H9 (cell line): ENCODE measurements around the gene SOHLH2. TPM values are rescaled to one million over a fixed set of nuclear protein-coding genes. Genes with fewer than 3 reads are reported as not detected.

Source experiments
- DNase-seq: peaks from one replicate; pipeline ENCODE4 v3.0.0-alpha.2; 2017
- H2AFZ ChIP-seq: one replicate; pipeline ENCODE4 v1.6.1; 2013; ENCODE audit warnings: mild to moderate bottlenecking, low read length, control low read depth, moderate library complexity
- H2AK5ac ChIP-seq: 2 replicates; pipeline ENCODE4 v1.6.1; 2013; ENCODE audit warnings: low read length, control low read depth, mixed read lengths; ENCODE audit not compliant: insufficient read length
- H2BK120ac ChIP-seq: one replicate; pipeline ENCODE4 v1.6.1; 2013; ENCODE audit warnings: low read depth, mild to moderate bottlenecking, low read length, control low read depth, inconsistent platforms; ENCODE audit not compliant: poor library complexity, severe bottlenecking
- H2BK12ac ChIP-seq: 2 replicates; pipeline ENCODE4 v1.6.1; 2013; ENCODE audit warnings: low read length, control low read depth, mixed read lengths, low read depth; ENCODE audit not compliant: insufficient read length
- H2BK15ac ChIP-seq: 2 replicates; pipeline ENCODE4 v1.6.1; 2013; ENCODE audit warnings: low read depth, low read length, control low read depth
- H2BK20ac ChIP-seq: one replicate; pipeline ENCODE4 v1.6.1; 2013; ENCODE audit warnings: low read depth, mild to moderate bottlenecking, low read length, control low read depth, inconsistent platforms; ENCODE audit not compliant: poor library complexity, severe bottlenecking
- H2BK5ac ChIP-seq: 2 replicates; pipeline ENCODE4 v1.6.1; 2013; ENCODE audit warnings: low read length, control low read depth, mixed read lengths; ENCODE audit not compliant: insufficient read length
- H3K14ac ChIP-seq: 2 replicates; pipeline ENCODE4 v1.6.1; 2013; ENCODE audit warnings: low read length, control low read depth; ENCODE audit not compliant: insufficient read depth
- H3K18ac ChIP-seq: 2 replicates; pipeline ENCODE4 v1.6.1; 2013; ENCODE audit warnings: low read depth, mild to moderate bottlenecking, mixed read lengths, low read length, control low read depth; ENCODE audit not compliant: insufficient read length
- H3K23ac ChIP-seq: 2 replicates; pipeline ENCODE4 v1.6.1; 2013; ENCODE audit warnings: low read length, control low read depth, mixed read lengths, low read depth; ENCODE audit not compliant: insufficient read length
- H3K23me2 ChIP-seq: 2 replicates; pipeline ENCODE4 v1.6.1; 2013; ENCODE audit warnings: low read depth, mild to moderate bottlenecking, mixed read lengths, low read length, control low read depth; ENCODE audit not compliant: insufficient read length, poor library complexity, severe bottlenecking
- H3K27ac ChIP-seq: 2 replicates; pipeline ENCODE4 v1.5.1; 2013; ENCODE audit warnings: low read length, control low read depth, mixed read lengths, low read depth; ENCODE audit not compliant: insufficient read length
- H3K27me3 ChIP-seq: 2 replicates; pipeline ENCODE4 v1.6.1; 2013; ENCODE audit warnings: low read length, control low read depth, inconsistent platforms; ENCODE audit not compliant: insufficient read depth
- H3K4ac ChIP-seq: 2 replicates; pipeline ENCODE4 v1.6.1; 2013; ENCODE audit warnings: low read depth, mild to moderate bottlenecking, control low read depth, inconsistent platforms, low read length, moderate library complexity
- H3K4me1 ChIP-seq: 2 replicates; pipeline ENCODE4 v1.6.1; 2013; ENCODE audit warnings: low read length, control low read depth, inconsistent platforms; ENCODE audit not compliant: insufficient read depth
- H3K4me2 ChIP-seq: 2 replicates; pipeline ENCODE4 v1.6.1; 2013; ENCODE audit warnings: low read length, control low read depth, mixed read lengths; ENCODE audit not compliant: insufficient read length, insufficient read depth
- H3K56ac ChIP-seq: 2 replicates; pipeline ENCODE4 v1.6.1; 2013; ENCODE audit warnings: low read depth, mild to moderate bottlenecking, mixed read lengths, low read length, control low read depth; ENCODE audit not compliant: insufficient read length
- H3K79me1 ChIP-seq: 2 replicates; pipeline ENCODE4 v1.6.1; 2013; ENCODE audit warnings: low read depth, mild to moderate bottlenecking, moderate library complexity, low read length, control low read depth, inconsistent platforms; ENCODE audit not compliant: insufficient read depth, poor library complexity, severe bottlenecking
- H3K79me2 ChIP-seq: 2 replicates; pipeline ENCODE4 v1.6.1; 2013; ENCODE audit warnings: low read length, control low read depth, inconsistent platforms; ENCODE audit not compliant: insufficient read depth
- H3K9ac ChIP-seq: 2 replicates; pipeline ENCODE4 v1.6.1; 2013; ENCODE audit warnings: low read length, control low read depth, mixed read lengths; ENCODE audit not compliant: insufficient read length; ENCODE audit errors: extremely low read depth
- H3K9me3 ChIP-seq: one replicate; pipeline ENCODE4 v1.6.1; 2013; ENCODE audit warnings: low read depth, low read length, inconsistent platforms; ENCODE audit not compliant: control insufficient read depth
- H3T11ph ChIP-seq: one replicate; pipeline ENCODE4 v1.6.1; 2013; ENCODE audit warnings: mild to moderate bottlenecking, low read length, control low read depth, inconsistent platforms
- H4K20me1 ChIP-seq: one replicate; pipeline ENCODE4 v1.6.1; 2013; ENCODE audit not compliant: control insufficient read depth, insufficient read length, insufficient read depth
- H4K5ac ChIP-seq: 2 replicates; pipeline ENCODE4 v1.6.1; 2013; ENCODE audit warnings: low read depth, mild to moderate bottlenecking, mixed read lengths, low read length, control low read depth; ENCODE audit not compliant: insufficient read length
- H4K8ac ChIP-seq: replicated peaks from 2 replicates; pipeline ENCODE4 v1.6.1; 2013; ENCODE audit warnings: low read length, control low read depth, mixed read lengths, low read depth; ENCODE audit not compliant: insufficient read length
- H4K91ac ChIP-seq: 2 replicates; pipeline ENCODE4 v1.6.1; 2013; ENCODE audit warnings: low read depth, mild to moderate bottlenecking, moderate library complexity, mixed read lengths, low read length, control low read depth; ENCODE audit not compliant: insufficient read length
- H3K27ac Mint-ChIP-seq, 3 experiments: 2 replicates in 2 of 3; 3 replicates in 1 of 3; pipeline ENCODE4 v1.8.0; 2020 to 2021; ENCODE audit warnings: mixed read lengths in 3 of 3, mild to moderate bottlenecking in 1 of 3, moderate library complexity in 1 of 3
- H3K27me3 Mint-ChIP-seq: 2 replicates; pipeline ENCODE4 v1.8.0; 2021; ENCODE audit warnings: low read depth, mild to moderate bottlenecking, moderate library complexity, mixed read lengths
- H3K36me3 Mint-ChIP-seq, 3 experiments: 2 replicates in 2 of 3; 3 replicates in 1 of 3; pipeline ENCODE4 v1.8.0; 2020 to 2021; ENCODE audit warnings: low read depth in 3 of 3, mixed read lengths in 3 of 3; ENCODE audit not compliant: insufficient read depth in 1 of 3
- H3K4me1 Mint-ChIP-seq, 2 experiments: 2 replicates each; pipeline ENCODE4 v1.8.0; 2020; ENCODE audit warnings: mixed read lengths in 2 of 2
- H3K4me3 Mint-ChIP-seq, 2 experiments: 2 replicates in 1 of 2; 3 replicates in 1 of 2; pipeline ENCODE4 v1.8.0; 2020 to 2021; ENCODE audit warnings: mild to moderate bottlenecking in 2 of 2, mixed read lengths in 2 of 2, moderate library complexity in 1 of 2
- H3K9me3 Mint-ChIP-seq, 2 experiments: 2 replicates in 1 of 2; 3 replicates in 1 of 2; pipeline ENCODE4 v1.8.0; 2020; ENCODE audit warnings: mild to moderate bottlenecking in 2 of 2, mixed read lengths in 2 of 2, moderate library complexity in 1 of 2
- WGBS: extraction: QIAGEN DNeasy Blood & Tissue Kit; methylation state at CpG from one replicate; pipeline ENCODE4 v1.1.7; 2013; ENCODE audit warnings: missing lambda C conversion rate, low lambda C conversion rate, mixed read lengths; ENCODE audit not compliant: insufficient read length; ENCODE audit errors: extremely low coverage; 5-methylcytosine and 5-hydroxymethylcytosine counted together
- total RNA-seq: library from RNA; stranded (reverse); gene quantifications from 2 replicates; pipeline ENCODE4 v1.2.1, GENCODE V29; 2021
- TF ChIP-seq, protein P1 (sequence below): fragments of 200-600 bp; sonication (generic); conservative IDR thresholded peaks from 3 replicates; pipeline ENCODE4 v1.8.0; 2021; ENCODE audit warnings: antibody characterized with exemption, mild to moderate bottlenecking

SOHLH2 gene
- total RNA-seq, 1 experiment from 2014 or later, result 1.3 TPM

DNA sequence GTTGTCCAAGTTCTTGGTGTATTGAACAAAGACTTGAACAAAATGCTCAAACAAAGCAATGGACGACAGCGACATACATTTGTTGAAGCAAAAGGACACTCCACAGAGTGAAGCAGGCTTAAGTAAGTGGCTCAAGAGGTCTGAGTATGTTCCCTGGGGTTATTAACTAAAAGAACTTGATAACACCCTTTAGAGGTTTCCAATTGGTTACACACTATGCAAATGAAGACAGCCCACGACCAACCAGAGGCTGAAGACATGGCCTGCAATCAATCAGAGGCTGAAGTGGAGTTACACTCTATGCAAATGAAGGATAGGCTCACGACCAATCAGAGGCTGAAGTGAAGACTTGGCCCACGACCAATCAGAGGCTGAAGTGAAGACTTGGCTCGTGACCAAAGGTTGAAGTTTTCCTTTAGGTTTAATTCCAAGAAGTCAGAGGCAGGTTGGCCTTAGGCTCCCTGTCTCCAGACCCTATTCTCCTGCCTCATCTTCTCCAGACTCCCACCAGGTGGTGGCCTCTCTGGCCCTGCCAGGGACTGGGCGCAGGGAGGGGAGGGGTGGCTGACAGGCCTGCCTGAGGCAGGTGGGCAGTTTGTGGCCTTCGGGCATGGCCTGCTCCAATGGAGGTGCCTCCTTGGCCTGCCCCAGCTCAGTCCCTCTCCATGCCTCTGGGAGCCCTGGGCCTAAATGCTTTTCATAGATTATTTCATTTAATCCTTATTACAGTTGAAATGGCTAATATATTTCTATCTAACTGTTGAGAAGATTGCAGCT, 45.2 kb upstream of the SOHLH2 start:
- no peak overlapping the region for H2BK5ac ChIP-seq
- TF ChIP-seq, protein P1, sequence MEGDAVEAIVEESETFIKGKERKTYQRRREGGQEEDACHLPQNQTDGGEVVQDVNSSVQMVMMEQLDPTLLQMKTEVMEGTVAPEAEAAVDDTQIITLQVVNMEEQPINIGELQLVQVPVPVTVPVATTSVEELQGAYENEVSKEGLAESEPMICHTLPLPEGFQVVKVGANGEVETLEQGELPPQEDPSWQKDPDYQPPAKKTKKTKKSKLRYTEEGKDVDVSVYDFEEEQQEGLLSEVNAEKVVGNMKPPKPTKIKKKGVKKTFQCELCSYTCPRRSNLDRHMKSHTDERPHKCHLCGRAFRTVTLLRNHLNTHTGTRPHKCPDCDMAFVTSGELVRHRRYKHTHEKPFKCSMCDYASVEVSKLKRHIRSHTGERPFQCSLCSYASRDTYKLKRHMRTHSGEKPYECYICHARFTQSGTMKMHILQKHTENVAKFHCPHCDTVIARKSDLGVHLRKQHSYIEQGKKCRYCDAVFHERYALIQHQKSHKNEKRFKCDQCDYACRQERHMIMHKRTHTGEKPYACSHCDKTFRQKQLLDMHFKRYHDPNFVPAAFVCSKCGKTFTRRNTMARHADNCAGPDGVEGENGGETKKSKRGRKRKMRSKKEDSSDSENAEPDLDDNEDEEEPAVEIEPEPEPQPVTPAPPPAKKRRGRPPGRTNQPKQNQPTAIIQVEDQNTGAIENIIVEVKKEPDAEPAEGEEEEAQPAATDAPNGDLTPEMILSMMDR, result no peak
- no peak overlapping the region for H3K14ac ChIP-seq
- no peak overlapping the region for H4K8ac ChIP-seq
- Mint-ChIP-seq H3K27me3 (no peaks in the 10 kb centered on the region), H3K36me3 (peaks cover 0 to 7% (median 0%) of the 10 kb centered on the region in 3 experiments; a peak in 3 of 7 replicates), H3K9me3 (no peaks in the 10 kb centered on the region; a peak in 1 of 5 replicates), H3K27ac (no peak overlapping the region), H3K4me3 (no peak overlapping the region), H3K4me1 (peaks cover 13% of the 10 kb centered on the region in 2 experiments)
- no peak overlapping the region for H3K4me2 ChIP-seq
- H3K27ac ChIP-seq, result no peak overlapping the region
- H3K4me1 ChIP-seq, result no peaks in the 10 kb centered on the region
- no CpG with 5 or more reads among the region's 8 CpGs for WGBS
- H3T11ph ChIP-seq, result no peak overlapping the region
- H3K23ac ChIP-seq, result no peak overlapping the region
- H2BK12ac ChIP-seq, result no peak overlapping the region
- H2BK15ac ChIP-seq, result no peak overlapping the region
- DNase-seq, result no peak
- H4K5ac ChIP-seq, result no peak overlapping the region
- H3K9me3 ChIP-seq, result no peaks in the 10 kb centered on the region
- no peak overlapping the region for H2BK20ac ChIP-seq
- no peaks in the 10 kb centered on the region for H3K79me2 ChIP-seq
- no peak overlapping the region for H2AFZ ChIP-seq
- no peak overlapping the region for H2AK5ac ChIP-seq
- no peaks in the 10 kb centered on the region for H3K27me3 ChIP-seq
- no peak overlapping the region for H4K91ac ChIP-seq
- H3K56ac ChIP-seq, result no peak overlapping the region
- H3K23me2 ChIP-seq, result no peaks in the 10 kb centered on the region
- H3K18ac ChIP-seq, result no peak overlapping the region
- no peak overlapping the region for H3K9ac ChIP-seq
- no peaks in the 10 kb centered on the region for H4K20me1 ChIP-seq
- no peaks in the 10 kb centered on the region for H3K79me1 ChIP-seq
- H3K4ac ChIP-seq, result no peak overlapping the region
- H2BK120ac ChIP-seq, result no peak overlapping the region
